ENCODE measurements around the gene IPMK.

The IPMK gene

GRCh38 chr10:58143944-58144343 is 123.8 kb downstream of the IPMK start:
- no peak for DNase-seq
